GM18505 (cell line): Measurements from ENCODE around the gene YDJC.
"Not testable (repeated sequence)": the region's sequence is repeated elsewhere in the genome, so short reads cannot be mapped to it uniquely, and the experiment has no call there.

Source experiments
- ATAC-seq: cut with Tn5 transposase; IDR thresholded peaks from one replicate; pipeline ENCODE4 v1.9.1; 2021; ENCODE audit not compliant: unreplicated experiment
- POLR2A ChIP-seq: IDR thresholded peaks from 4 replicates; pipeline ENCODE4 v1.6.1; 2011; ENCODE audit warnings: borderline replicate concordance; ENCODE audit not compliant: insufficient read depth, insufficient read length; ENCODE audit errors: extremely low read depth

YDJC gene

DNA sequence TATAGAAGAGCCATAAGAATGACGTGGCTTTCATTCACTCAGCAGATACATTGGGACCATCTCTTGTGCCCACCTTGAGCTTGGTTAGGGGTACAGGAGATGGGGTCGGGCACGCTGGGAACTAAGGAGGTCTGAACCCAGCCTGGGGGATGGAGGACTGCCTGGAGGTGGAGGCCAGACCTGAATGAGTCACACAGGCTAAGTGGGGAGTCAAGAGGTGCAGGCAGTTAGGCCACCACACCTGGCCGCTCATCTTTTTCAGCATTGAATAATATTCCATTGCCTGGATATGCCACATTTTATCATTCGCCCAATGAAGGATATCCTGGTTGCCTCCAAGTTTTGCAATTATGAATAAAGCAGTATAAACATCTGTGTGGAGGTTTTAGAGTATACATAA lies 32.2 kb upstream of the YDJC start:
- no peak for TF ChIP-seq POLR2A
- no peak for ATAC-seq

DNA sequence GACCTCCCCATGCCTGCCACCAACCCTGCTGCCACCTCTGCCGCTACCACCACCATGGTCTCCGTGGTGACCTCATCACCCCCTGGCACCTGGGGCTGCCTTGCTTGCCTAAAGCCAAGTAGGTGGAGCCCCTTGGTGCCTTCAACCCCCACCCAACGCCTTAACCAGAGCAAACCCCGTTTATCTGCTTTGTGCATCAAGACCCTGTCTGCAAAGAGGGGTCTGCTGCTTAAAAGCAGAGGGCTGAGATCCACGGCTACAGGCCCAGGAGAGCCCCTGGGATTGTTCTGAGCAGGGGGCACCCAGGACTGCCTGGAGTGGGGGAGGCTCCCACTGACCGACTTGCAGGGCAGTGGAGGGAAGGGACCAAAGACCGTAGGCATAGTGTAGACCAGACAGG lies 31.1 kb upstream of the YDJC start:
- TF ChIP-seq POLR2A = no peak
- no peak for ATAC-seq

DNA sequence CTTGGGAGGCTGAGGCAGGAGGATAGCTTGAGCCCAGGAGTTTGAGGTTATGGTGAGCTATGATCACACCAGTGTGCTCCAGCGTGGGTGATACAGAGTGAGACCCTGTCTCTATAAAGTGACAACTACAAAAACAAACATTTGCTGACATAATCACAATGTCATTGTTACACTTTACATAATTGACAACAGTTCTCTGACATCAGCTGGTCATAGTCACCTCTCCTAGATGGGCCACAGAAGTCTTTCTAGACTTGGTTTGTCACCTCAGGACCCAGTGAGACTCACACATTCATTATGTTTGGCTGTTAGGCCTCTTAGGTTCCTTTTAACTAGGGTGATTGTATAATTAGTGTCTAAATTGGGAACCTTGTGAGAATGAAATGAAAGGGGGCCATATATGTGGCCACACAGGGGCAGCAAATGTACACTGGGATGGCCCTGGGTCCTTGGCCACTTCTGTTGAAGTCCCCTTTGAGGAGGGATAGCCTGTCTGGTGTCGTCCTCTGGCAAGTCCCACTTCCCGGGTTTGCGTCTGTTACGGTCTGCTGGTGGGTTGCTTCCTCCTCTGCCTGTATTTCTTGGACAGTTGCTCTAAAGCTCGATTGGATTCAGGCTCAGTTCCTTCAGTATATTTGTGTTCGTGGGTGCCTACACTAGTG lies 30.2 kb upstream of the YDJC start:
- TF ChIP-seq POLR2A = no peak
- no peak for ATAC-seq

DNA sequence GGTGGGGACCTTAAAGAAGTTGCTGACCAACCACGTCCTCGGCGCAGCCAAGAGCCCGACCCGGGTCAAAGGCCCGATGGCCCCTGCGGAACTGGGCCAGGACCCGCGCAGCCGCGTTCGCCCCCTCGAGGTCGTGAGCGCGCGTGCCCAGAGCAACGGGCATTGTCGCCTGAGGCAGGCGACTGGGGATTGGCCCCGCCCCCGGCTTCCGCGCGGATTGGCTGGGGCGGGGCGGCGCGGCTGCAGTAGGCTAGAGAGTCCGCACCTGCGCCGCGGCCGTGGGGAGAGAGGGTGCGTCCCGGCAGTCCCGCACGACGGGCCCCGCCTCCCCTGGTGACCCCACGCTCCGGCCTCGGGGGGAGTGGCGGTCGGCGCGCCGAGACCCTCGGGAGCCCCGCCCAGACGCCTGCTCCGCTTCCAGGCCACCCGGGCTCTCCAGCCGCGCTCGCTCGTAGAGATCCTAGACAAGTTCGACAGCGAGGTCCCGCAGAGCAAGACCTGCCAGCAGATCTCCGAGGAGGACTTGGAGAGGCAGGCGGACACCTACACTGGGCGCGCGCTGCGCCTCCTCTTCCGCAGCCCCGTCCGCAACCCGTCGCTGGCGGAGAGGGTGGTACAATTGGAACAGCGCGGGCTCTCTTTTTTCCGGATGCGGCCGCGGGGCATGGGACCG lies 27.7 kb upstream of the YDJC start:
- ATAC-seq = peak; percentile 66

DNA sequence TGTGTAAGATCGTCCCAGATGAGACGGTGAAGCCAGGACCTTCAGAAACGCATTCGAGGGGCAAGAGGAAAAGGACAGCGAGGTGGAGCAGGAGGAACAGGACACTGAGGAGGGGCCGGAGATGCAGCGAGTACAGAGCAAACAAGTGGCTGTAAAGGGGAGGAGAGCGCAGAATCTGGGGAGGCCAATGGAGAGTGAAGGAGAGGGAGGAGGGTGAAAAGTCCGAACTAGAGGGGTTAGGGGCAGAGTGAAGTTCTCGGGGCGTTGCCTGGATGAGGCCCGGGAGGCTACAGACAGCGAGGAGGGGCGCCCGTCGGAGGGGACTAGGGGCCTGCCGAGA lies 27.2 kb upstream of the YDJC start:
- ATAC-seq = no peak
- TF ChIP-seq POLR2A = no peak

More for the DNA sequence above, 27.7 kb upstream of the YDJC start:
- TF ChIP-seq POLR2A = peak; percentile 47

DNA sequence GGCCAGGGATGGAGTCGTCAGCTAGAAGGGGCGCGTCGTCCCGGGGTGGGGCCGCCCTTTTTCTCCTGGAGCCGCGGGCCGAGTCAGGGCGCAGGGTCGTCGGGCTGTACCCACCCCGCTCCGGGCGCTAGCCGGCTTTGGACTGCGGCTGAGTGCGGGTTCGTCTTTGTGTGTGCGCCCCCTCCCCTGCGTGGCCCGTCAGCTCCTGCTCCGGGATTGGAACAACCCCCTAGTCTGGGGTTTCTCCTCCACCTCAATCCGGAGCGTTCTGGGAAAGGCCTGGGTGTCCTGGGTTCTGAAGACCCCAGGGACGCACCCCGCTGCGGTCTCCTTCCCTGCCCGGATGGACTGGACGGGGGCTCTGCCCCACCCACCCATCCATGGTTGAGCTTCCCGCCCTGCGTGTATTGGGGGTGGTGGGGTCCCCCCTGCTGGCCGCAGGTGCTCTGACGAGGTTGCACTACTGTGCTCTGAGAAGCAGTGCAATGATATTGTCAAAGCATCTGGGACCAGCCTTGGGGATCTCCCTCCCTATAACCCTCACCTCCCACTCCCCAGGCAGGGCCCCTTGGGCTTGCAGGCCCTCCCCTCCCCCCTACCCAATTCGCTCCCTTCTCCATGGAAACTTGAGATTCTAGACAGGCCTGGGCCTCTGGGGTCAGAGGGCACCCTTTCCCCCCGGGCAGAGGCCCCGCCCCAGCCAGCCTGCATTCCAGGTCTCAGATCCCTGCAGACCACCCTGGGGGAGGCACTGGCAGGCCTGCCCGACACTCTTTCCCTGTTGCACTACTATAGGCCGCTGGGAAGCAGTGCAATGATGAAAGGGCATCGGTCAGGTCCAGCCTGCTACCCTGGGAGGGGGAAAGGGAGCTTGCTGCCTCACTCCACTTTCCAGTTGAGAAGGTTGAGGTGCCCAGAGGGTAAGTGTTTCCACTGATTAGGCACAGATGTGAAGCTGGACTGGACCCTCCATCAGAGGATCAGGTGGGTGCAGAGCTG lies 23.0 kb upstream of the YDJC start:
- TF ChIP-seq POLR2A = no peak
- ATAC-seq = no peak

DNA sequence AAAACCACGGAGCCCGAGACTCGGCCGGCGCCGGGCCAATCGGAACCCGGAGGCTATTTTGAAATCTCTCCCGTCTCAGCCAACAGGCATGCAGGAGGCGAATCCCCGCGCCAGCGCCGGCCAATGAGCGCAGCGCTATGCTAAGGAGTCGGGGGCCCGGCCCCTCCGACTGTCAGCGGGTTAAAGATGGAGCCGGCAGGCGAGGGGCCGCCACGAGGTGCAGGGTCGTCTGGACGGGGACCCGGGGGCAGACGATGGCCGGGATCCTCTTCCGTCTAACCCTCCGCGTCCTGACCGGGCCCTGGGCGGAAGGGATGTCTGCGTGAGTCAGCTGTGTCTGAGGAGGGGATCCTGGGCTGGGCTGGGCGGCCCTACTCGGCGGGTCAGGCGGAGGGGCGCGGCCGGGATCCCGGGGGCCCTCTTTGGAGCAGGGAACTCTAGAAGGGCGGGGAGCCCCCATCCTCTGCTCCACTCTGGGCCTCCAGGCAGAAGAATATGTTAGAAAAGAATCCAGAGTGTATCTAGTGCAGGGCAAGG lies 22.3 kb upstream of the YDJC start:
- ATAC-seq = peak; percentile 82
- TF ChIP-seq POLR2A = peak; percentile 65

DNA sequence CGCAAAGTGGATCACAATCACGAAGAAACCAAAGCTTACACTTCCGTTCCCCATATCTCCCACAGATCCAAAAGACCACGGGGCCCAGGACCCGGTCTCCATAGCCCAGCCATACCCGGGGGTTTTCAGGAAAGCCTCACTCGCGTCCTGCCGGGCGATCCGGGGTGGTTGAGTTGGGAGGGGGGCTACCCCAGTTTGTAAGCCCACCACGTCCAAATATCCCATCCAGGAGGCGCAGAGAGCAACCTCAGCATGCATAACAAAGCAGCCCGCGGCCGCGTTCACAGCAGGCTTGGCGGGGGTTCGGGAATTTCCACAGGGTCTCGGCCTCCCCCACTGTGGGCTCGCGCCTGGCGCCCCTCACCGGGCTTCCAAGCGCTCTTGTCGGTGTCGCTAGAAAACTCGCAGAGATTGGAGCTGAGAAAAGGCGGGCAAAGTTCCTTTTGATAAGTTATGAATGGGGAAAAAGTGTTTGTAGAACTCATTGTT lies 21.7 kb upstream of the YDJC start:
- no peak for TF ChIP-seq POLR2A
- ATAC-seq = peak; percentile 35

DNA sequence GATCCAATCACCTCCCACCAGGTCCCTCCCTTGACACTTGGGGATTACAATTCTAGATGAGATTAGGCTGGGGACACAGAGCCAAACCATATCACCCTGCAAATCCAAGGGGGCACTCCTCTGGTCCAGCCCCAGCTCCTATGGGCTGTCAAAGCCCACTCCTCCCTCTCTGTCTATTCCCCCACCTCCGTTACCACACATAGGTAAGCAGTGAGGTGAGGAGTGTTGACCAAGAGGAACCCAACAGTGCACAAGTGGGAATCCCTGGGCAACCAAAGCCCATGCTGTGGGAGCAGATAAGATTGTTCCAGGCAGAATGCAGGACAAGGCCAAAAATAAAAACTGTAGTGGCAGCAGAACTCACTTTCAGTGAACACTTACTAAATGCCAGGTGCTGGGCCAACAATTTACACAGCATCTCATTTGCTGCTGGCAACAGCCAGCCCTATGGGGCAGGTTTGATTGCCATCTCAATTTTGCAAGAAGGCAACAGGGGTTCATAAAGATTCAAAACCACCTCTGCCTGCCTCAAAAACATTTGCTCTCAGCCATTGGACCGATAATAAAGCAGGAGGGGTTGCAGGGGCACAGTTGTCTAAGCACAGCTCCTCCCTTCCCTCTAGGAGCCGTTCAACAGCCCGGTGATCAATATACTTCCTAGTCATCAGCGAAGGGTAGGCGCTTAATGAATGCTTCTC lies 21.1 kb upstream of the YDJC start:
- no peak for ATAC-seq
- TF ChIP-seq POLR2A = no peak

DNA sequence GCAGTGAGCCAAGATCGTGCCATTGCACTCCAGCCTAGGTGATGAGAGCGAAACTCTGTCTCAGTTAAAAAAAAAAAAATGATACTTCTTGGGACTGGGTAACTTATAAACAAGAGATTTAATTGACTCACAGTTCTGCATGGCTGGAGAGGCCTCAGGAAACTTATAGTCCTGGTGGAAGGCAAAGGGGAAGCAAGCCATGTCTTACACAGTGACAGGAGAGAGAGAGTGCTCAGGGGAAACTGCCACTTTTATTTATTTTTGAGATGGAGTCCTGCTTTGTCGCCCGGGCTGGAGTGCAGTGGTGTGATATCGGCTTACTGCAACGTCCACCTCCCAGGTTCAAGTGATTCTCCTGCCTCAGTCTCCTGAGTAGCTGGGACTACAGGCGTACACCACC lies 20.5 kb upstream of the YDJC start:
- no peak for ATAC-seq
- TF ChIP-seq POLR2A = no peak

DNA sequence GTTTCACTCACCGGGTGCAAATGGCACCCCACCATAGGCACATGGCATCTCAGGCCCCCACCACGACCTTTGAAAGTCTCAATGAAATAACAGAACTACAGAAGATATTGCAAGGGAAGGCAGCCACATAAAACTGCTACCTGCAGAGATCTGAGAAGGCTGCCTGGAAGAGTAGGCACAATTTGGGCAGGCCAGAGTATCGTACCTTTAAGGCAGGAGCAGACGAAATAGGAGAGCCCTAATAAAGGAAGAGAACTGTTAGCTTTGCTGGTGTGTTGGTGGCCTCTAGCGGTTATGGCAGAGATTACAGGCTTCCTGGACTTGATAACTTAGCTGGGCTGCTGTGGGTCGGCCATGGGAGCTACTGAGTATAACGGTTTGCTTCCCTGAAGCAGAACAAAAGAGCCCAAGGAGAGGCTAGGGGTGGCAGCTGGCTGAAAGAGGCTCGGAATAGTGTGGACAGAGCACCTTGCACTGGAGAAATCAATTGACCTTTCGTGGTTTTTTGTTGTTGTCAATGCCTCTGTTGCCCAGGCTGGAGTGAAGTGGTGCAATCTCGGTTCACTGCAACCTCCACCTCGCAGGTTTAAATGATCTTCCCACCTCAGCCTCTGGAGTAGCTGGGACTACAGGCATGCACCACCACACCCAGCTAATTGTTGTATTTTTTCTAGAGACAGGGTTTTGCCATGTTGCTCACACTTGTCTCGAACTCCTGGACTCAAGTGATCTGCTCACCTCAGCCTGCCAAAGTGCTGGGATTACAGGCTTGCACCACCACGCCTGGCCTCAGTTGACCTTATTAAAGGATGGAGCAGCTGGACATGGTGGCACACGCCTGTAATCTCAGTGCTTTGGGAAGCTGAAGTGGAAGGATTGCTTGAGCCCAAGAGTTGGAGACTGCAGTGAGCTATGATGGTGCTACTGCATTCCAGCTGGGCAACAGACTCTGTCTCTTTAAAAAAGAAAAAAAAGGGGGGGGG lies 17.1 kb upstream of the YDJC start:
- no peak for TF ChIP-seq POLR2A
- no peak for ATAC-seq

DNA sequence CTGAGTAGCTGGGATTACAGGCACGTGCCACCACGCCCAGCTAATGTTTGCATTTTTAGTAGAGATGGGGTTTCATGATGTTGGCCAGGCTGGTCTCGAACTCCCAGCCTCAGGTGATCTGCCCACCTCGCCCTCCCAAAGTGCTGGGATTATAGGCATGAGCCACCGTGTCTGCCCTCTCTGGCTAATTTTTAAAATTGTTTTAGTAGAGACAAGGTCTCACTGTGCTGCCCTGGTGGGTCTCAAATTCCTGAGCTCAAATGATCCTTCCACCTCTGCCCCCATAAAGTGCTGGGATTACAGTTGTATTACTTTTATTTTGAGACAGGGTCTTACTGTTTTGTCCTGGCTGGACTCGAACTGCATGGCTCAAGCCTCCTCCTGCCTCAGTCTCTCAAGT lies 15.7 kb upstream of the YDJC start:
- not testable (repeated sequence) for ATAC-seq
